CD14-positive monocyte (primary cell): ENCODE measurements around the gene STK32B. TPM values are rescaled to one million over a fixed set of nuclear protein-coding genes. Genes with fewer than 3 reads are reported as not detected.
A peak's percentile ranks its signal among the peaks of the same experiment; 100 is the strongest.

Experiments used
- DNase-seq, 3 donors: peaks; one replicate each; pipeline ENCODE4 v3.0.0-alpha.2; 2011 to 2022
- H2AFZ ChIP-seq: 2 replicates; pipeline ENCODE4 v1.6.0; 2012; ENCODE audit warnings: mild to moderate bottlenecking, low read depth, low read length, inconsistent platforms; ENCODE audit not compliant: insufficient read depth, poor library complexity, severe bottlenecking
- H3K27ac ChIP-seq, 2 donors: 1 replicate in 1 of 2; 2 replicates in 1 of 2; pipeline ENCODE4 v1.5.1; 2012 to 2013; ENCODE audit warnings: low read length in 2 of 2, control low read depth in 1 of 2, inconsistent platforms in 1 of 2, low read depth in 1 of 2, mild to moderate bottlenecking in 1 of 2
- H3K27me3 ChIP-seq, 2 donors: one replicate each; pipeline versions ENCODE4 v1.6.0 to v1.6.1; 2011 to 2013; ENCODE audit warnings: low read length in 2 of 2; ENCODE audit not compliant: control insufficient read depth in 2 of 2, insufficient read depth in 2 of 2
- H3K36me3 ChIP-seq, 2 donors: replicated peaks in 1 of 2; 1 replicate in 1 of 2; 2 replicates in 1 of 2; pipeline versions ENCODE4 v1.5.1 to v1.6.1; 2012 to 2013; ENCODE audit warnings: low read length in 2 of 2, control low read depth in 1 of 2, inconsistent platforms in 1 of 2, mild to moderate bottlenecking in 1 of 2; ENCODE audit not compliant: insufficient read depth in 2 of 2, control insufficient read depth in 1 of 2
- H3K4me1 ChIP-seq, 2 donors: 1 replicate in 1 of 2; 2 replicates in 1 of 2; pipeline versions ENCODE4 v1.5.1 to v1.6.1; 2012 to 2013; ENCODE audit warnings: low read length in 2 of 2, control low read depth in 1 of 2, inconsistent platforms in 1 of 2, mild to moderate bottlenecking in 1 of 2, moderate library complexity in 1 of 2; ENCODE audit not compliant: insufficient read depth in 2 of 2, control insufficient read depth in 1 of 2
- H3K4me2 ChIP-seq: replicated peaks from 2 replicates; pipeline ENCODE3; 2012; ENCODE audit warnings: low read length, moderate library complexity, mild to moderate bottlenecking; ENCODE audit not compliant: poor library complexity, severe bottlenecking; ENCODE audit errors: extremely low read depth
- H3K4me3 ChIP-seq, 3 experiments: fragments of 200-600 bp in 1 of 3; sonication (generic) in 1 of 3; replicated peaks in 1 of 3; 1 replicate in 2 of 3; 2 replicates in 1 of 3; pipeline ENCODE4 v1.5.1; 2011 to 2013; ENCODE audit warnings: low read length in 3 of 3, mild to moderate bottlenecking in 3 of 3, control low read depth in 2 of 3, low read depth in 2 of 3, inconsistent platforms in 1 of 3, moderate library complexity in 1 of 3
- H3K79me2 ChIP-seq: 2 replicates; pipeline ENCODE4 v1.6.0; 2012; ENCODE audit warnings: mild to moderate bottlenecking, control low read depth, inconsistent platforms, low read length, moderate library complexity; ENCODE audit not compliant: insufficient read depth
- H3K9ac ChIP-seq: 2 replicates; pipeline ENCODE4 v1.6.0; 2017; ENCODE audit warnings: low read length, mild to moderate bottlenecking; ENCODE audit not compliant: insufficient read depth, poor library complexity, severe bottlenecking
- H3K9me3 ChIP-seq, 2 donors: replicated peaks in 1 of 2; 1 replicate in 1 of 2; 2 replicates in 1 of 2; pipeline versions ENCODE4 v1.5.1 to v1.6.1; 2012 to 2013; ENCODE audit warnings: low read length in 2 of 2, control low read depth in 1 of 2; ENCODE audit not compliant: control insufficient read depth in 1 of 2, insufficient read depth in 1 of 2
- H4K20me1 ChIP-seq: 2 replicates; pipeline ENCODE4 v1.6.0; 2012; ENCODE audit warnings: mild to moderate bottlenecking, low read length, control low read depth, moderate library complexity; ENCODE audit not compliant: insufficient read depth
- H3K27ac Mint-ChIP-seq, 7 donors: one replicate each; pipeline ENCODE4 v1.8.0; 2020; ENCODE audit warnings: mild to moderate bottlenecking in 7 of 7, mixed read lengths in 7 of 7, moderate library complexity in 6 of 7, inconsistent platforms in 2 of 7
- H3K27me3 Mint-ChIP-seq, 3 donors: one replicate each; pipeline ENCODE4 v1.8.0; 2021 to 2022; ENCODE audit warnings: low read depth in 3 of 3, mild to moderate bottlenecking in 3 of 3, mixed read lengths in 3 of 3, moderate library complexity in 3 of 3, inconsistent platforms in 1 of 3
- H3K36me3 Mint-ChIP-seq, 2 donors: one replicate each; pipeline ENCODE4 v1.8.0; 2020; ENCODE audit warnings: mixed read lengths in 2 of 2, inconsistent platforms in 1 of 2, mild to moderate bottlenecking in 1 of 2
- H3K4me1 Mint-ChIP-seq: one replicate; pipeline ENCODE4 v1.8.0; 2020; ENCODE audit warnings: mild to moderate bottlenecking, mixed read lengths
- H3K4me3 Mint-ChIP-seq, 2 donors: one replicate each; pipeline ENCODE4 v1.8.0; 2020; ENCODE audit warnings: mild to moderate bottlenecking in 2 of 2, mixed read lengths in 2 of 2, moderate library complexity in 1 of 2
- H3K9me3 Mint-ChIP-seq, 7 donors: one replicate each; pipeline ENCODE4 v1.8.0; 2020 to 2022; ENCODE audit warnings: mixed read lengths in 7 of 7, mild to moderate bottlenecking in 6 of 7, moderate library complexity in 6 of 7, inconsistent platforms in 2 of 7
- WGBS: methylation state at CpG from one replicate; pipeline ENCODE4 v1.1.5; 2013; ENCODE audit warnings: missing lambda C conversion rate; ENCODE audit not compliant: insufficient coverage; 5-methylcytosine and 5-hydroxymethylcytosine counted together
- intact Hi-C, 2 donors: fragments of 100-400 bp; cut with micrococcal nuclease; formaldehyde crosslinking; loops; one replicate each; pipeline versions ENCODE4 v1.15.0 to v1.15.1; 2023
- polyA plus RNA-seq, 3 donors: library from polyadenylated mRNA; depleted of rRNA in 1 of 3; unstranded in 2 of 3; stranded (reverse) in 1 of 3; fragments of 300-500 nt in 2 of 3; fragments of >200 nt in 1 of 3; fragmentation: Illumina TruSeq in 2 of 3; gene quantifications; 1 replicate in 2 of 3; 2 replicates in 1 of 3; pipeline ENCODE4 v1.2.3, GENCODE V29; 2012 to 2021
- TF ChIP-seq, protein P1 (sequence below): fragments of 200-600 bp; IDR thresholded peaks from one replicate; pipeline ENCODE4 v1.8.0; 2022; ENCODE audit warnings: antibody characterized with exemption, mild to moderate bottlenecking

Gene STK32B
- polyA plus RNA-seq, 3 donors = 0.61 to 1.7 (median 0.75) TPM

DNA sequence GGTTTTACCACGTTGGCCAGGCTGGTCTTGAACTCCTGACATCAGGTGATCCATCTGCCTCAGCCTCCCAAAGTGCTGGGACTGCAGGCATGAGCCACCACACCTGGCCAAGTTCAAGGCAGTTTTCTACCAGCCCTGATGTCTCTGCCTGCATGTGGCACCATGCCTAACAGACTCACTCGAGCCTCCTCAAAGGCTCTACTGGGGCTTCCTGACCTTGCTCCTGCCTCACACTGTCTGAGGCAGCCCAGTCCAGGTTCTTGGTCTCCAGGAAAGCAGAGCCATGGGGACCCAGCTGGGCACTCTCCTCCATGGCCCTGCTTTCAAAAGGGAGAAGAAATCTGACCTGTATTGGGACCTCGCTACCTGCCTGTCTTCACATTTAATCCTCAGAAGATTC lies 370.1 kb downstream of the STK32B start:
- no peaks in the 10 kb centered on the region for H3K79me2 ChIP-seq
- no peaks in the 10 kb centered on the region for H3K36me3 ChIP-seq
- H3K27ac ChIP-seq = no peak overlapping the region
- peaks cover 10 to 25% (median 16%) of the 10 kb centered on the region in 7 donors for H3K9me3 Mint-ChIP-seq
- intact Hi-C loops = no loop called here
- H3K9ac ChIP-seq = no peak overlapping the region
- WGBS = 92% methylated on average over 2 of the region's 3 CpGs
- no peaks in the 10 kb centered on the region for H3K4me1 Mint-ChIP-seq
- H3K27me3 Mint-ChIP-seq = no peaks in the 10 kb centered on the region
- no peak overlapping the region for H3K4me2 ChIP-seq
- no peaks in the 10 kb centered on the region for H3K4me1 ChIP-seq
- H3K27me3 ChIP-seq = no peaks in the 10 kb centered on the region
- H3K36me3 Mint-ChIP-seq = peaks cover 7 to 8% of the 10 kb centered on the region in 2 donors
- no peak overlapping the region for H3K4me3 ChIP-seq
- peaks cover 0 to 13% of the 10 kb centered on the region in 2 donors for H3K9me3 ChIP-seq
- H3K4me3 Mint-ChIP-seq = no peak overlapping the region
- H3K27ac Mint-ChIP-seq = peak overlapping the region in 1 of 7 donors; percentile 13
- no peak overlapping the region for H2AFZ ChIP-seq
- TF ChIP-seq, protein P1, sequence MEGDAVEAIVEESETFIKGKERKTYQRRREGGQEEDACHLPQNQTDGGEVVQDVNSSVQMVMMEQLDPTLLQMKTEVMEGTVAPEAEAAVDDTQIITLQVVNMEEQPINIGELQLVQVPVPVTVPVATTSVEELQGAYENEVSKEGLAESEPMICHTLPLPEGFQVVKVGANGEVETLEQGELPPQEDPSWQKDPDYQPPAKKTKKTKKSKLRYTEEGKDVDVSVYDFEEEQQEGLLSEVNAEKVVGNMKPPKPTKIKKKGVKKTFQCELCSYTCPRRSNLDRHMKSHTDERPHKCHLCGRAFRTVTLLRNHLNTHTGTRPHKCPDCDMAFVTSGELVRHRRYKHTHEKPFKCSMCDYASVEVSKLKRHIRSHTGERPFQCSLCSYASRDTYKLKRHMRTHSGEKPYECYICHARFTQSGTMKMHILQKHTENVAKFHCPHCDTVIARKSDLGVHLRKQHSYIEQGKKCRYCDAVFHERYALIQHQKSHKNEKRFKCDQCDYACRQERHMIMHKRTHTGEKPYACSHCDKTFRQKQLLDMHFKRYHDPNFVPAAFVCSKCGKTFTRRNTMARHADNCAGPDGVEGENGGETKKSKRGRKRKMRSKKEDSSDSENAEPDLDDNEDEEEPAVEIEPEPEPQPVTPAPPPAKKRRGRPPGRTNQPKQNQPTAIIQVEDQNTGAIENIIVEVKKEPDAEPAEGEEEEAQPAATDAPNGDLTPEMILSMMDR = no peak
- no peak for DNase-seq
- no peaks in the 10 kb centered on the region for H4K20me1 ChIP-seq

- WGBS = 100% methylated on average over 1 of the region's 2 CpGs
- no peak overlapping the region for H3K4me3 ChIP-seq
- H3K9ac ChIP-seq = no peak overlapping the region
These were observed 370.9 kb downstream of the STK32B start for GRCh38 chr4:5422195-5422594.

More at GRCh38 chr4:5422195-5422594, 370.9 kb downstream of the STK32B start:
- Histone ChIP-seq H3K27ac (no peak overlapping the region), H3K4me1 (no peaks in the 10 kb centered on the region), H3K4me2 (no peak overlapping the region), H4K20me1 (no peaks in the 10 kb centered on the region), H3K9me3 (peaks cover 0 to 7% of the 10 kb centered on the region in 2 donors), H3K36me3 (no peaks in the 10 kb centered on the region), H3K79me2 (no peaks in the 10 kb centered on the region), H2AFZ (no peak overlapping the region), H3K27me3 (no peaks in the 10 kb centered on the region)
- H3K4me3 Mint-ChIP-seq = no peak overlapping the region
- peaks cover 7 to 8% of the 10 kb centered on the region in 2 donors for H3K36me3 Mint-ChIP-seq
- no peak for DNase-seq
- peaks cover 5 to 21% (median 11%) of the 10 kb centered on the region in 7 donors for H3K9me3 Mint-ChIP-seq
- no peaks in the 10 kb centered on the region for H3K4me1 Mint-ChIP-seq
- TF ChIP-seq, protein P1 = no peak
- H3K27ac Mint-ChIP-seq = no peak overlapping the region
- intact Hi-C loops = no loop called here
- H3K27me3 Mint-ChIP-seq = no peaks in the 10 kb centered on the region
